GM18867 (cell line): ENCODE data around the gene PPP1R13B.

ENCODE experiments used
- ATAC-seq: cut with Tn5 transposase; IDR thresholded peaks from one replicate; pipeline ENCODE4 v1.9.1; 2021; ENCODE audit warnings: mild to moderate bottlenecking, moderate library complexity; ENCODE audit not compliant: unreplicated experiment

The PPP1R13B gene

DNA sequence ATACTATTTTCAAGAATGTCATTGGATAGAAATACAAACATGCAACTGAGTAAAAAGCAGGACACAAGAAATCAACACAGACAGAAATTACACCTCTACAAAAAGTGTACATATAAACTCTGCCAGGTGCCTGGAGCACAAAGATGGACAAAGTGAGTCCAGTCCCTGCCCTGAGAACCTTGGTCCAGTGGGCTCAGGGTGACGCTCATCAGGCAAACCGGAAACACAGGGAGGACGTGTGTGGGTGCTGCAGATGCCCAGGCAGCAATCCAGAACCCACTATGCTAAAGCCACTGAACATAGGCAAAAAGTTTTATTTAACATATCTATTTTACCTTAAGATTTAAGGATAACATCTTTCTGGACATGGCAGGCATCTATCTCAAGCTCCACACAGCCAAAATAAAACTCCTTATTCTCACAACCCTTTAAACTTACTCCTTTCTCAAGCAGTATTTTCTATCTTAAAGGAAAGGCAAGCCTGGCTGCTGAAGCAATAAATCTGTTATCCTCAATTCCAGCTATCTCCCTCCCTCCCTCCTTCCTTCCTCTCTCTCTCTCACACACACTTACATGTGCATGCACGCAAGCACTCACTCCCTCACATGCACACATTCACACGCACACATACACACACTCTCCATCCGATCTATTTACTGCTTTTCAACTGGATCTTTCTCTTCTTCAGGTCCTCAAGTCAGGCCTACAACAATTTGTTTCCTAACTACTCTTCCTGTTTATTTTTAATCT, 10.2 kb downstream of the PPP1R13B start:
- ATAC-seq: no peak

DNA sequence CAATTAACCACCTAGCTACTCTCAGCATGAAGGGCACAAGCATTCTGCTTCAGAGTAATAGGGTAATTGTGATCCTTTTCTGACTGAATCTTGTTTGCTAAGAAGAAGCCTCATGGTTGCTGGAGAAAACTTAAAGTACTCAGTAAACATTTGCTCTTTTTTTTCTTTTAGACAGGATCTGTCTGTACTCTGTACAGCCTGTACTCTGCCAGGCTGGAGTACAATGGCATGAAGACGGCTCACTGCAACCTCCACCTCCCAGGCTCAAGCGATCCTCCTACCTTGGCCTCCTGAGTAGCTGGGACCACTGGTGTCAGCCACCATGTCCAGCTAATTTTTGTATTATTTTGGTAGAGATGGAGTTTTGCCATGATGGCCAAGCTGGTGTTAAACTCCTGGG, 12.4 kb downstream of the PPP1R13B start:
- ATAC-seq: no peak

DNA sequence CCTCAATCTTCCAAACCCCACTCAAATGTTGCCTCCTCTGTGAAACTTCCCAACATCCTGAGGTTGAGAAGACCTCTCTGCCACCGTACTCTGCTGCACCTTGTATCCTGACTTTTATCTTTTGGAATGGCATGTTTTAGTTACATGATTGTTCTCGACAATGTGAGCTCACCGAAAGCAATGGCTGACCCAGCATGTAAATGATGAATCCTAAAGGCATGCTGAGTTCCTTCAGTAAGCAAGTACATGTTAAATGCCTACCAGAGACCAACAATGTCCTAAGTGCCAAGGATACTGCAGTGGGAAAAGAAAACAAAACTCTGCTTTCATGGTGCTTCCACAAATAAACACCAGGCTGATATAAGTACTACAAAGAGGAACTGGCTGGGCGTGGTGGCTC, 13.7 kb downstream of the PPP1R13B start:
- no peak for ATAC-seq

- ATAC-seq: no peak
Observed at GRCh38 chr14:103832046-103832445, 15.3 kb downstream of the PPP1R13B start.

GRCh38 chr14:103830511-103831270, 16.7 kb downstream of the PPP1R13B start:
- ATAC-seq: no peak

DNA sequence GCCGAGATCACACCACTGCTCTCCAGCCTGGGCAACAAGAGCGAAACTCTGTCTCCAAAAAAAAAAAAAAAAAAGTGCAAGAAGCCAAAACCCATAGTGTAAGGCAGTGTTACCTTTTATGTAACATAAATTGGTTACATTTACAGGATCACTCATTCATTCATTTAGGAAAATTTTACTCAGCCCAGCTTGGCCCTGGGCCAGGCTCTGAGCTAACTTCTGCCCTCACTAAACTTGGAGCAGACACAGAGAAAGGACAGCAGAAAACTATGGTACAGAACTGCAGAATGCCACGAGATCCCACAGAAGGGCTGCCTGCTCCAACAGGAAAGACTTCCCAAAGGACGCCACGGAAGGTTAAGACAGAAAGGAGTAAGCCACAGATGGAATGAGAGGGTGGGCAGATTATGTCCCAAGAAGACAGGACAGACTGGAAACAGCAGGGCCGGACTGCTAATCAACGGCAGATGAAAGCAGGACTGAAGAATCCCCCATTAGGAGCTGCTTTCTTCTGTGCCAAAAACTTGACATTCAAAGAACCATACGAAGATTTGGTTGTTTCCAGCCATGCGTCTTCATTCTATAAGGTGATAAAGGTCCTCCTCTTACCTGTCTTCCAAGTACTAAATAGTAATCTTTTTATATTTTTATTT, 18.9 kb downstream of the PPP1R13B start:
- ATAC-seq: no peak

GRCh38 chr14:103825101-103825500, 22.3 kb downstream of the PPP1R13B start:
- ATAC-seq: no peak

DNA sequence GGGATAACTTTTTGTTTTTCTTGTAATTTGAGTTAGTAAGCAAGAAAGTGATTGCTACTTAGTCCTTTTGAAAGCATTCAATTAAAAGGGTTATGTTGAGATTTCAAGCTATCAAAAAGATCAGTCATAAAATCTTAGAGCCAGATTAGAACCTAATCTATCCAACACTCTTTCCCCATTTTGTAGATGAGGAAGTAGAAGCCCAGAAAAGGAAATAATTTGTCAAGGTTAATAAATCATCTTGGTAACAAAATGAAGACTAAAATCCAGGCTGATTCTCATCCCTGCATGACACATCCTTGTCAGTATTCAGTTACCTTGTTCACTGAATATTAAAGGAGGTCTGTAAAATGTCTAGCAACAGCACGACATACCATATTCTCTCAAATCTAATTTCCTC, 26.5 kb downstream of the PPP1R13B start:
- no peak for ATAC-seq

GRCh38 chr14:103820382-103820781, 27.0 kb downstream of the PPP1R13B start:
- ATAC-seq: no peak

- ATAC-seq: no peak
Observed at GRCh38 chr14:103819503-103820307, 27.7 kb downstream of the PPP1R13B start.

- no peak for ATAC-seq
Observed at GRCh38 chr14:103818870-103819269, 28.5 kb downstream of the PPP1R13B start.

DNA sequence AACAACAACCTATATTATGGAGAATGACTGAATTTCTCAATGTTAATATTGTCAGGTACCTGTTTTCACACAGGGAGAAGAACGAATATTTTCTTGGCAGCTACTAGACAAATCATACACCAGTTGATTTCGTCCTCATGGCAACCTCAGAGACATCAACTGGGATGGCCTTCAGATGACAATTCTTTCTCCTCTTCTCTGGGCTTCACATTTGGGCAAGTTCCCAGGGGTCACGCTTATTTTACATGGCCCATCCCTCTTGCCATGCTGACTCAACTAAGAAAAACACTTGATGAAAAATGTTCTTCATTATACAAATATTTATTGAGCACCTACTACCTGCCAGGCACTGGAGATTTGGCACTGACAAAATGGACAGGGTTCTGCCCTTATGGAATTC, 29.0 kb downstream of the PPP1R13B start:
- ATAC-seq: no peak

DNA sequence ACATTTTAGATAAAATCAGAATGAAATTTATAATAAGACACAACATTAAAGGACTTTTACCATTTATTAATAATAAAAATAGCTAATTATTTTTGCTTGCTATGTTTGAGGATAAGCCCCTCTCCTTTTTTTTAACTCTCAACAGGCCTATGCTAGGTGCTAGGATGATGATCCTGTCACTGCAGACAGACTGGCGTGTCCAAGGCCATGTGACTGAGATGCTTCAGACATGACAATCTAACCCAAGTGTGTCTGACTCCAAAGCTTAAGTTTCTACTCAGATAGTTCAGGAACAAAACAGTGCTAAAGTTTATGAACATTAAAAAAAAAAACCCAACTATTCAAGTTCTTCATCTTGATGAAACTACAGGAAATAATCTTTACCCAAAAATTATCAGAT, 29.8 kb downstream of the PPP1R13B start:
- no peak for ATAC-seq

DNA sequence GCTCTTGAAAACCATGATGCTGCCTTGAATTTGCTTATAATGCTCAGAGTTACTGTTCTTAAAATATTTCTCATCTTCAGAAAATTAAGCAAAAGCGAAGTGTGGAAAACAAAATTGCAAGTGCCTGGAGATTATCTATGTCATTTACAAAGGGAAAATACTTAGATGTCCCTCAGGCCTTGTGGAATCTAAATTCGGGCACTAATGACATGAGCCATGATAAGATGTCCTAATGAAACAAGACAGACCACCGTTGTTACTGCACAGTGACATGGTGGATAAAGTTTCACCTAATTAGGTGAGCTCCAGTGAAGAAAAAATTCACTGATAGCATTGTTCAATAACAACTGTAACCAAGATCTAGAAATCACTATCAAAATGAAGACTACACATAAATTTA, 30.4 kb downstream of the PPP1R13B start:
- ATAC-seq: no peak

- no peak for ATAC-seq
Observed at GRCh38 chr14:103815253-103815652, 32.1 kb downstream of the PPP1R13B start.

- ATAC-seq: no peak
Observed at GRCh38 chr14:103811189-103811588, 36.2 kb downstream of the PPP1R13B start.

GRCh38 chr14:103808403-103809001, 38.9 kb downstream of the PPP1R13B start:
- no peak for ATAC-seq

- peak; percentile 72 for ATAC-seq
Observed at GRCh38 chr14:103806805-103807204, 40.6 kb downstream of the PPP1R13B start.

DNA sequence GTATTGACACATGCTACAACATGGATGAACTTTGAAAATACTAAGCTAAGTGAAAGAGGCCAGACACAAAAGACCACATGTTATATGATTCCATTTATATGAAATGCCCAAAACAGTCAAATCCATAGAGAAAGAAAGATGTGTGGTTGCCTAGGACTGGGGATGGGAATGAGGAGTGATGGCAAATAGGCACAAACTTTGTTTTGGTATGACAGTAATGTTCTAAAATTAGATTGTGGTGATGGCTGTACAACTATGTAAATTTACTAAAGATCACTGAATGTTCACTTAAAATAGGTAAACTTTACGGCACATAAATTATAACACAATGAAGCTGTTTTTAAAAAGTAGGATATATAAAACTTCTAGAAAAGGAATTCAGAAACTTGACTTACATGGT, 41.7 kb downstream of the PPP1R13B start:
- ATAC-seq: no peak

DNA sequence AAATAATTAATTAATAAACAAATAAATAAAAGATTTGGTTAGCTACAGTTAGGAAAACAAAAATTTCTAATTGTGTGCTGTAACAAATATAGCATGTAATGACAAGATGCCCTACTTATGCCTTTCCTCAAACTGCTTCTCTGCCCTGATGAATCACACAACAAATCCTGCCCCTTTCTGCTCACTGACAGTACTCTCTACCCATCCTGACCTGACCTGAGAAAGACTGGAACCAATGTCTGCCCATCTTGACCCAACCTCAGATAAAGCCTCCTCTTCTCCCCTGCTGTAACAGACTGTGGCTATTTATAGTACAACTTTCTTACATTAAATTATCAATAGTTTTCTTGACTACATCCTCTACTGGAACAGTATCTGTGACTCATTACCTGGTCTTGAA, 43.7 kb downstream of the PPP1R13B start:
- ATAC-seq: no peak

DNA sequence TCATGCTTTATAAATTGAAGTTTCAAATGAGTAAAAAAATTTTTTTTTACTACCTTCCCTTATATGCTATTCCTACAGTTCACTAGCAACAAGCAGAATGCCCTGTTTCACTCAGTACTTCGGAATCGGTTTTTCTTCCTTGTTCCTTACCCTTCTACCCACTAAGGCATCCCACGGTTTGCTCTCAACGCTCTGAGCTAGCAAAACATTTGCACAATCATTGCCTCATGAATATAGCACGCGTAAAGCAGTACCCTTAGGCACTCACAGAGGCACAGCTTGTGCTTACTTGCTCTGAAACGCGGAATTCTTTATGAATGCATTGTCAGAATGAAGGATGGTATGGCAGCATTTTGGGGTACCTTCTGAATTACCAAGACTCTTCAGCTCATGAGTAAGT, 45.0 kb downstream of the PPP1R13B start:
- ATAC-seq: no peak
